ENCODE measurements around the gene FAM228A. TPM values are rescaled to one million over a fixed set of nuclear protein-coding genes. Genes with fewer than 3 reads are reported as not detected.

FAM228A gene
- total and polyA plus RNA-seq, 2 experiments from 2014 or later = 0.61 to 3.0 TPM

- no peaks in the 10 kb centered on the region for H3K27me3 ChIP-seq
- no peaks in the 10 kb centered on the region for H3K4me1 ChIP-seq (ENCODE audit: low read depth)
- no peaks in the 10 kb centered on the region for H3K9me3 ChIP-seq (ENCODE audit: low read depth)
- no peak for TF ChIP-seq CTCF (IDR thresholded peaks at IDR 0.05; ENCODE audit: low read depth, low read length)
- H3K36me3 ChIP-seq = no peaks in the 10 kb centered on the region
- no peak overlapping the region for H3K4me3 ChIP-seq
- DNase-seq (ENCODE audit: low read depth in 1 of 2, low spot score in 1 of 2) = no peak
- no peak overlapping the region for H3K27ac ChIP-seq
Observed at GRCh38 chr2:24200799-24201198, 25.9 kb downstream of the FAM228A start.

- H3K27ac ChIP-seq = no peak overlapping the region
- no peak for TF ChIP-seq CTCF (IDR thresholded peaks at IDR 0.05; ENCODE audit: low read depth, low read length)
- no peaks in the 10 kb centered on the region for H3K4me1 ChIP-seq (ENCODE audit: low read depth)
- no peak overlapping the region for H3K4me3 ChIP-seq
- no peaks in the 10 kb centered on the region for H3K36me3 ChIP-seq
- DNase-seq (ENCODE audit: low read depth in 1 of 2, low spot score in 1 of 2) = no peak
- H3K27me3 ChIP-seq = no peaks in the 10 kb centered on the region
- H3K9me3 ChIP-seq (ENCODE audit: low read depth) = no peaks in the 10 kb centered on the region
Observed at GRCh38 chr2:24203029-24203786, 28.4 kb downstream of the FAM228A start.

- H3K36me3 ChIP-seq = no peaks in the 10 kb centered on the region
- no peaks in the 10 kb centered on the region for H3K27me3 ChIP-seq
- no peak overlapping the region for H3K4me3 ChIP-seq
- no peaks in the 10 kb centered on the region for H3K9me3 ChIP-seq (ENCODE audit: low read depth)
- no peak for TF ChIP-seq CTCF (IDR thresholded peaks at IDR 0.05; ENCODE audit: low read depth, low read length)
- no peak for DNase-seq (ENCODE audit: low read depth in 1 of 2, low spot score in 1 of 2)
- H3K4me1 ChIP-seq (ENCODE audit: low read depth) = no peaks in the 10 kb centered on the region
- no peak overlapping the region for H3K27ac ChIP-seq
Observed at GRCh38 chr2:24203787-24204150, 28.9 kb downstream of the FAM228A start.

- Histone ChIP-seq H3K9me3 (ENCODE audit: low read depth) (no peaks in the 10 kb centered on the region), H3K4me3 (no peak overlapping the region), H3K36me3 (peaks cover 3% of the 10 kb centered on the region), H3K27ac (no peak overlapping the region), H3K27me3 (no peaks in the 10 kb centered on the region), H3K4me1 (ENCODE audit: low read depth) (no peaks in the 10 kb centered on the region)
- DNase-seq (ENCODE audit: low read depth in 1 of 2, low spot score in 1 of 2) = no peak
- TF ChIP-seq CTCF (IDR thresholded peaks at IDR 0.05; ENCODE audit: low read depth, low read length) = no peak
Observed at GRCh38 chr2:24204505-24204904, 29.7 kb downstream of the FAM228A start.

- no peak for DNase-seq (ENCODE audit: low read depth in 1 of 2, low spot score in 1 of 2)
- Histone ChIP-seq H3K4me3 (no peak overlapping the region), H3K4me1 (ENCODE audit: low read depth) (no peaks in the 10 kb centered on the region), H3K9me3 (ENCODE audit: low read depth) (no peaks in the 10 kb centered on the region), H3K27me3 (no peaks in the 10 kb centered on the region), H3K36me3 (peaks cover 4% of the 10 kb centered on the region), H3K27ac (no peak overlapping the region)
- no peak for TF ChIP-seq CTCF (IDR thresholded peaks at IDR 0.05; ENCODE audit: low read depth, low read length)
Observed at GRCh38 chr2:24205131-24205530, 30.3 kb downstream of the FAM228A start.
